Activated CD4-positive, CD25-positive, alpha-beta regulatory T cell (primary cell): Measurements from ENCODE around the gene SLC5A5.

Experiments
- DNase-seq, 4 experiments: peaks; one replicate each; lab custom pipeline; 2025; lab: John Stamatoyannopoulos, UW

The SLC5A5 gene

GRCh38 chr19:17871878-17872250 is at the start of gene SLC5A5:
Gene SLC5A5 (plus strand): TSS chr19:17871945. CDS start chr19:17872320, 375 bp downstream.
- DNase-seq: no peak

GRCh38 chr19:17824339-17824738 is 47.4 kb upstream of the SLC5A5 start:
- no peak for DNase-seq

GRCh38 chr19:17826508-17827056 is 45.2 kb upstream of the SLC5A5 start:
- DNase-seq: no peak

GRCh38 chr19:17829855-17830566 is 41.7 kb upstream of the SLC5A5 start:
- no peak for DNase-seq

GRCh38 chr19:17830567-17831418 is 41.0 kb upstream of the SLC5A5 start:
- DNase-seq: no peak

- no peak for DNase-seq
These were observed 40.3 kb upstream of the SLC5A5 start for GRCh38 chr19:17831419-17831888.

GRCh38 chr19:17832443-17833208 is 39.1 kb upstream of the SLC5A5 start:
- no peak for DNase-seq

- DNase-seq: no peak
These were observed 37.2 kb upstream of the SLC5A5 start for GRCh38 chr19:17834350-17835181.

- no peak for DNase-seq
These were observed 36.4 kb upstream of the SLC5A5 start for GRCh38 chr19:17835182-17836006.

GRCh38 chr19:17836530-17836929 is 35.2 kb upstream of the SLC5A5 start:
- no peak for DNase-seq

GRCh38 chr19:17837972-17838371 is 33.8 kb upstream of the SLC5A5 start:
- DNase-seq: no peak

GRCh38 chr19:17840019-17840418 is 31.7 kb upstream of the SLC5A5 start:
- no peak for DNase-seq

- DNase-seq: no peak
These were observed 30.4 kb upstream of the SLC5A5 start for GRCh38 chr19:17841371-17841809.

- DNase-seq: peak in 3 of 4 experiments; percentile 20 to 33 (median 21)
These were observed 29.7 kb upstream of the SLC5A5 start for GRCh38 chr19:17841810-17842662.

GRCh38 chr19:17842663-17843291 is 29.0 kb upstream of the SLC5A5 start:
- no peak for DNase-seq

- DNase-seq: no peak
These were observed 28.4 kb upstream of the SLC5A5 start for GRCh38 chr19:17843292-17843827.

GRCh38 chr19:17843908-17844490 is 27.7 kb upstream of the SLC5A5 start:
- no peak for DNase-seq

GRCh38 chr19:17846146-17846545 is 25.6 kb upstream of the SLC5A5 start:
- DNase-seq: no peak
